Activated B cell treated with CpG ODN at 0.5 μM for 24 hours (primary cell): ENCODE measurements around the gene FAU. TPM values are rescaled to one million over a fixed set of nuclear protein-coding genes. Genes with fewer than 3 reads are reported as not detected.

Source experiments
- ATAC-seq: fragments of 200-7000 bp; cut with Tn5 transposase; one replicate; pipeline ENCODE4 v1.10.0; 2021; ENCODE audit warnings: low read depth, mild to moderate bottlenecking, moderate library complexity
- CTCF ChIA-PET: fragments of 350-600 bp; sonication (Branson Sonifier 250); formaldehyde crosslinking; loops from one replicate; lab custom pipeline; 2021; ENCODE audit warnings: antibody characterized with exemption; lab: Charles Lee
- POLR2A ChIA-PET: fragments of 350-600 bp; sonication (Branson Sonifier 250); formaldehyde crosslinking; loops from one replicate; lab custom pipeline; 2021; ENCODE audit warnings: antibody characterized with exemption; lab: Charles Lee
- DNase-seq: peaks from one replicate; pipeline ENCODE4 v3.0.0; 2022
- H3K27ac Mint-ChIP-seq: one replicate; pipeline ENCODE4 v1.8.0; 2020; ENCODE audit warnings: mixed read lengths
- H3K27me3 Mint-ChIP-seq: one replicate; pipeline ENCODE4 v1.8.0; 2021; ENCODE audit warnings: mixed read lengths
- H3K36me3 Mint-ChIP-seq: one replicate; pipeline ENCODE4 v1.8.0; 2021; ENCODE audit warnings: low read depth, mixed read lengths
- H3K4me1 Mint-ChIP-seq: one replicate; pipeline ENCODE4 v1.8.0; 2021; ENCODE audit warnings: mixed read lengths
- H3K4me3 Mint-ChIP-seq: one replicate; pipeline ENCODE4 v1.8.0; 2020; ENCODE audit warnings: mild to moderate bottlenecking, mixed read lengths
- H3K9me3 Mint-ChIP-seq: one replicate; pipeline ENCODE4 v1.8.0; 2020; ENCODE audit warnings: mixed read lengths
- CTCF ChIP-seq: fragments of 200-600 bp; IDR thresholded peaks from one replicate; pipeline ENCODE4 v1.8.0; 2022; ENCODE audit warnings: antibody characterized with exemption, mild to moderate bottlenecking
- intact Hi-C: fragments of 100-400 bp; cut with micrococcal nuclease; formaldehyde crosslinking; loops from one replicate; pipeline ENCODE4 v1.15.1; 2024
- total RNA-seq: library from RNA; stranded (reverse); gene quantifications from 2 replicates; pipeline ENCODE4 v1.2.3, GENCODE V29; 2022

The FAU gene
- total RNA-seq, 1 donor from 2014 or later, result 1,416 TPM

- Mint-ChIP-seq H3K9me3 (no peaks in the 10 kb centered on the region), H3K4me1 (peaks cover 18% of the 10 kb centered on the region), H3K4me3 (peak overlapping the region; percentile 91), H3K36me3 (peaks cover 13% of the 10 kb centered on the region), H3K27ac (peak overlapping the region; percentile 88), H3K27me3 (no peaks in the 10 kb centered on the region)
- no peak for TF ChIP-seq CTCF
- intact Hi-C loops, result no loop called here
- ChIA-PET CTCF (interaction anchor here (1.1 kb wide), 1 partner anchor 17 kb away, joined by 4 read pairs; no protein-coding TSS in a partner anchor), POLR2A (interaction anchor here (0.7 to 3.2 kb wide), 13 partner anchors 12 to 410 kb away, joined by 3 to 21 read pairs (median 5); partner anchors contain the start of genes CAPN1, CDCA5, FAU and MRPL49)
- ATAC-seq (no peak), DNase-seq (no peak)
Observed at GRCh38 chr11:65095427-65095826, 26.5 kb downstream of the FAU start.

GRCh38 chr11:65090628-65091027, 31.3 kb downstream of the FAU start:
- H3K4me3 Mint-ChIP-seq, result no peak overlapping the region
- intact Hi-C loops, result no loop called here
- ChIA-PET POLR2A (no interaction called here), CTCF (no interaction called here)
- H3K27me3 Mint-ChIP-seq, result no peaks in the 10 kb centered on the region
- no peaks in the 10 kb centered on the region for H3K9me3 Mint-ChIP-seq
- H3K36me3 Mint-ChIP-seq, result peaks cover 40% of the 10 kb centered on the region
- DNase-seq (no peak), ATAC-seq (no peak)
- peaks cover 9% of the 10 kb centered on the region for H3K4me1 Mint-ChIP-seq
- H3K27ac Mint-ChIP-seq, result no peak overlapping the region
- TF ChIP-seq CTCF, result no peak

GRCh38 chr11:65089621-65090020, 32.3 kb downstream of the FAU start:
- CTCF ChIA-PET, result no interaction called here
- POLR2A ChIA-PET, result interaction anchor here (0.9 kb wide), 1 partner anchor 28 kb away, joined by 3 read pairs; the partner anchor contains the start of gene ZNHIT2
- H3K4me3 Mint-ChIP-seq, result no peak overlapping the region
- no peak for DNase-seq
- TF ChIP-seq CTCF, result no peak
- ATAC-seq, result no peak
- no peaks in the 10 kb centered on the region for H3K27me3 Mint-ChIP-seq
- intact Hi-C loops, result no loop called here
- H3K36me3 Mint-ChIP-seq, result peaks cover 48% of the 10 kb centered on the region
- no peaks in the 10 kb centered on the region for H3K9me3 Mint-ChIP-seq
- peaks cover 16% of the 10 kb centered on the region for H3K4me1 Mint-ChIP-seq
- no peak overlapping the region for H3K27ac Mint-ChIP-seq

- Mint-ChIP-seq H3K9me3 (no peaks in the 10 kb centered on the region), H3K27ac (no peak overlapping the region), H3K27me3 (no peaks in the 10 kb centered on the region), H3K4me1 (peaks cover 26% of the 10 kb centered on the region), H3K36me3 (peaks cover 52% of the 10 kb centered on the region), H3K4me3 (no peak overlapping the region)
- intact Hi-C loops, result no loop called here
- POLR2A ChIA-PET, result no interaction called here
- DNase-seq (no peak), ATAC-seq (no peak)
- no peak for TF ChIP-seq CTCF
- CTCF ChIA-PET, result no interaction called here
Observed at GRCh38 chr11:65087827-65088226, 34.1 kb downstream of the FAU start.

- TF ChIP-seq CTCF, result no peak
- DNase-seq (no peak), ATAC-seq (no peak)
- Mint-ChIP-seq H3K27me3 (no peaks in the 10 kb centered on the region), H3K4me3 (no peak overlapping the region), H3K27ac (no peak overlapping the region), H3K4me1 (peaks cover 25% of the 10 kb centered on the region), H3K36me3 (peaks cover 52% of the 10 kb centered on the region), H3K9me3 (no peaks in the 10 kb centered on the region)
- CTCF ChIA-PET, result no interaction called here
- intact Hi-C loops, result no loop called here
- POLR2A ChIA-PET, result interaction anchor here (0.5 kb wide), 1 partner anchor 36 kb away, joined by 3 read pairs; no protein-coding TSS in a partner anchor
Observed at GRCh38 chr11:65087216-65087615, 34.7 kb downstream of the FAU start.
